GM23338 (cell line): ENCODE results near the gene TDRD7. TPM values are rescaled to one million over a fixed set of nuclear protein-coding genes. Genes with fewer than 3 reads are reported as not detected.

ENCODE experiments used
- ATAC-seq: fragments of 200-7000 bp; cut with Tn5 transposase; 3 replicates; pipeline ENCODE4 v1.9.1; 2020
- DNase-seq: peaks from one replicate; pipeline ENCODE4 v3.0.0-alpha.2; 2015; ENCODE audit warnings: low spot score
- H2AFZ ChIP-seq: fragments of 200-600 bp; sonication (generic); 2 replicates; pipeline ENCODE4 v1.8.0; 2016; ENCODE audit warnings: antibody characterized with exemption, mild to moderate bottlenecking, moderate library complexity
- H3F3A ChIP-seq: fragments of 200-600 bp; sonication (generic); replicated peaks from 2 replicates; pipeline ENCODE4 v1.8.0; 2017; ENCODE audit warnings: antibody characterized with exemption, mixed run types, low read depth
- H3K27ac ChIP-seq: fragments of 200-600 bp; sonication (generic); 2 replicates; pipeline ENCODE4 v1.6.1; 2016; ENCODE audit warnings: low read depth
- H3K27me3 ChIP-seq: fragments of 200-600 bp; sonication (generic); 2 replicates; pipeline ENCODE4 v1.8.0; 2016; ENCODE audit warnings: mild to moderate bottlenecking, mixed run types, moderate library complexity; ENCODE audit not compliant: insufficient read depth
- H3K36me3 ChIP-seq: fragments of 200-600 bp; sonication (generic); 2 replicates; pipeline ENCODE4 v1.8.0; 2016; ENCODE audit warnings: mild to moderate bottlenecking; ENCODE audit not compliant: insufficient read depth
- H3K4me1 ChIP-seq: fragments of 200-600 bp; sonication (generic); 2 replicates; pipeline ENCODE4 v1.8.0; 2016; ENCODE audit warnings: mild to moderate bottlenecking, moderate library complexity; ENCODE audit not compliant: insufficient read depth
- H3K4me2 ChIP-seq: fragments of 200-600 bp; sonication (generic); 2 replicates; pipeline ENCODE4 v1.7.1; 2017; ENCODE audit warnings: mixed run types
- H3K4me3 ChIP-seq: fragments of 200-600 bp; sonication (generic); 2 replicates; pipeline ENCODE4 v1.6.1; 2016; ENCODE audit warnings: mixed run types
- H3K79me2 ChIP-seq: fragments of 200-600 bp; sonication (generic); replicated peaks from 2 replicates; pipeline ENCODE4 v1.8.0; 2017; ENCODE audit warnings: mild to moderate bottlenecking; ENCODE audit not compliant: insufficient read depth
- H3K9me2 ChIP-seq: fragments of 200-600 bp; sonication (generic); 2 replicates; pipeline ENCODE4 v1.8.0; 2017; ENCODE audit not compliant: insufficient read depth
- H4K20me1 ChIP-seq: fragments of 200-600 bp; sonication (generic); replicated peaks from 2 replicates; pipeline ENCODE4 v1.8.0; 2017; ENCODE audit warnings: mild to moderate bottlenecking; ENCODE audit not compliant: insufficient read depth
- H3K27ac Mint-ChIP-seq: 2 replicates; pipeline ENCODE4 v1.8.0; 2020; ENCODE audit warnings: inconsistent platforms, mild to moderate bottlenecking, moderate library complexity, mixed read lengths
- H3K27me3 Mint-ChIP-seq: 3 replicates; pipeline ENCODE4 v1.8.0; 2022; ENCODE audit warnings: low read depth, mild to moderate bottlenecking, moderate library complexity, mixed read lengths, inconsistent platforms; ENCODE audit not compliant: insufficient read depth, poor library complexity
- H3K36me3 Mint-ChIP-seq: 3 replicates; pipeline ENCODE4 v1.8.0; 2021; ENCODE audit warnings: low read depth, mild to moderate bottlenecking, inconsistent platforms, moderate library complexity, mixed read lengths
- H3K4me1 Mint-ChIP-seq: 3 replicates; pipeline ENCODE4 v1.8.0; 2020; ENCODE audit warnings: mild to moderate bottlenecking, inconsistent platforms, mixed read lengths
- H3K4me3 Mint-ChIP-seq: 3 replicates; pipeline ENCODE4 v1.8.0; 2021; ENCODE audit warnings: moderate library complexity, mild to moderate bottlenecking, inconsistent platforms, mixed read lengths
- H3K9me3 Mint-ChIP-seq: 3 replicates; pipeline ENCODE4 v1.8.0; 2020; ENCODE audit warnings: moderate library complexity, mild to moderate bottlenecking, inconsistent platforms, mixed read lengths
- CREB1 ChIP-seq: fragments of 250-450 bp; sonication (Bioruptor Pico); IDR thresholded peaks from 2 replicates; pipeline ENCODE4 v1.5.0; 2020; ENCODE audit warnings: low read depth, mild to moderate bottlenecking, moderate library complexity
- CTCF ChIP-seq, 2 experiments: fragments of 200-600 bp in 1 of 2; sonication (generic) in 1 of 2; conservative IDR thresholded peaks; 2 replicates each; pipeline versions ENCODE4 v1.5.1 to v1.6.1; 2016 to 2017; ENCODE audit warnings: antibody characterized with exemption in 2 of 2, low read depth in 2 of 2, mild to moderate bottlenecking in 2 of 2, moderate library complexity in 1 of 2
- EZH2 ChIP-seq: fragments of 200-600 bp; sonication (generic); IDR thresholded peaks from one replicate; pipeline ENCODE4 v1.8.0; 2017; ENCODE audit warnings: antibody characterized with exemption, mild to moderate bottlenecking, low read depth; ENCODE audit not compliant: unreplicated experiment
- EZH2phosphoT487 ChIP-seq: fragments of 200-600 bp; sonication (generic); IDR thresholded peaks from one replicate; pipeline ENCODE4 v1.8.1; 2018; ENCODE audit warnings: antibody characterized with exemption; ENCODE audit not compliant: unreplicated experiment
- JUNB ChIP-seq: IDR thresholded peaks from one replicate; pipeline ENCODE4 v1.6.1; 2016; ENCODE audit warnings: antibody characterized with exemption; ENCODE audit not compliant: unreplicated experiment
- POLR2AphosphoS5 ChIP-seq: IDR thresholded peaks from 2 replicates; pipeline ENCODE4 v1.6.1; 2016; ENCODE audit warnings: antibody characterized with exemption, low read depth
- STAT1 ChIP-seq: IDR thresholded peaks from one replicate; pipeline ENCODE4 v1.6.1; 2016; ENCODE audit warnings: antibody characterized with exemption; ENCODE audit not compliant: unreplicated experiment
- ZNF114 ChIP-seq: fragments of 250-450 bp; sonication (Bioruptor Pico); IDR thresholded peaks from 2 replicates; pipeline ENCODE4 v1.5.0; 2020; ENCODE audit warnings: mild to moderate bottlenecking, moderate library complexity
- ZNF331 ChIP-seq: fragments of 250-450 bp; sonication (Bioruptor Pico); IDR thresholded peaks from 2 replicates; pipeline ENCODE4 v1.5.0; 2020; ENCODE audit warnings: low read depth, mild to moderate bottlenecking, moderate library complexity
- ZNF462 ChIP-seq: fragments of 250-450 bp; sonication (Bioruptor Pico); IDR thresholded peaks from 2 replicates; pipeline ENCODE4 v1.5.0; 2020; ENCODE audit warnings: mild to moderate bottlenecking, moderate library complexity
- polyA plus RNA-seq: library from polyadenylated mRNA; unstranded; fragments of >200 nt; fragmentation: Nextera tagmentation; extraction: Ambion mirVana; gene quantifications from 2 replicates; pipeline ENCODE4 v1.2.1, GENCODE V29; 2016
- total RNA-seq: library from RNA; depleted of rRNA; stranded (reverse); fragments of >200 nt; shearing (Covaris generic); gene quantifications from 2 replicates; pipeline ENCODE4 v1.2.3, GENCODE V29; 2014
- TF ChIP-seq, protein P1 (sequence below): IDR thresholded peaks from 2 replicates; pipeline ENCODE4 v1.6.1; 2016; ENCODE audit warnings: antibody characterized with exemption

TDRD7 gene
- total and polyA plus RNA-seq, 2 experiments from 2014 or later: 1.7 to 3.1 TPM

- no peak for TF ChIP-seq CTCF (conservative IDR thresholded peaks at IDR 0.05; ENCODE audit: low read depth in 2 of 2)
- no peak for TF ChIP-seq ZNF331 (CRISPR knock-in tag)
- no peak for TF ChIP-seq EZH2phosphoT487
- no peak for TF ChIP-seq STAT1
- TF ChIP-seq EZH2: no peak
- no peak for TF ChIP-seq CREB1 (CRISPR knock-in tag)
- TF ChIP-seq, protein P1, sequence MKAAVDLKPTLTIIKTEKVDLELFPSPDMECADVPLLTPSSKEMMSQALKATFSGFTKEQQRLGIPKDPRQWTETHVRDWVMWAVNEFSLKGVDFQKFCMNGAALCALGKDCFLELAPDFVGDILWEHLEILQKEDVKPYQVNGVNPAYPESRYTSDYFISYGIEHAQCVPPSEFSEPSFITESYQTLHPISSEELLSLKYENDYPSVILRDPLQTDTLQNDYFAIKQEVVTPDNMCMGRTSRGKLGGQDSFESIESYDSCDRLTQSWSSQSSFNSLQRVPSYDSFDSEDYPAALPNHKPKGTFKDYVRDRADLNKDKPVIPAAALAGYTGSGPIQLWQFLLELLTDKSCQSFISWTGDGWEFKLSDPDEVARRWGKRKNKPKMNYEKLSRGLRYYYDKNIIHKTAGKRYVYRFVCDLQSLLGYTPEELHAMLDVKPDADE: no peak
- no peak for TF ChIP-seq JUNB
- TF ChIP-seq POLR2AphosphoS5: no peak
- TF ChIP-seq ZNF114 (CRISPR knock-in tag): no peak
Measured at GRCh38 chr9:97427885-97428284, 16.0 kb downstream of the TDRD7 start (continued).

DNA sequence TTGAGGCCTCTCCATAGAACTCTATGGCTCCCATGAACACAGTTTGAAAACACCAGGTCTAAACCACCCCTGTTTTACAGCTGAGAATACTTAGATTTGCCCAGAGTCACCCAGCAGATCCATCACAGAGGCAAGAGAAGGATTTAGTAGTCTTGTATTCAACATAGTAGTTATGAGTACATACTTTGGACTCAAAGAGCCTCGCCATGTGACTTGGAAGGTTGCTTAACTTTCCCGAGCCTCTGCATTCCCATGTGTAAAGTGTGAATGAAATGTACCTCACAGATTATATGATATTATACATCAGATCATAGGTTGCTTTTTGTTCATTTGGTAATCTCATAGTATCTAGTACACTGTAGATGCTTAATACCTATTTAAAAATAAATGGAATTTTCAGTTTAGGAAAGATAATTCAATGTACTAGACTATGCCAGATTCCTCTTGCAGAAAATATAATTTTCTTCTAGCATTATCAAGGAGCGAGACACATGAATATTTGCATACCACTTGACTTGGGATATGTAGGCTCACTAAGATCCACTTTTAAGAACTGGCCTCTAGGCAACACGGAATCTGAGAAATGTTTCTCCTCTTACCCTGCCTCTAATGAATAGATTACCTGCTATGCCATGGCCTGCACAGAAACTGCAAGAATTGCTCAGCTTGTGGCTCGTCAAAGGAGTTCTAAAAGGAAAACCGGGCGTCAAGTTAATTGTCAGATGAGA lies 18.6 kb downstream of the TDRD7 start:
- no peak overlapping the region for H2AFZ ChIP-seq
- DNase-seq (no peak), ATAC-seq (no peak)
- no peaks in the 10 kb centered on the region for H3K9me2 ChIP-seq
- H3K27me3 Mint-ChIP-seq: peaks cover 2% of the 10 kb centered on the region
- H3K4me1 Mint-ChIP-seq: peaks cover 7% of the 10 kb centered on the region
- H3K4me2 ChIP-seq: no peak overlapping the region
- H3K4me1 ChIP-seq: 0 out of 2 replicates have a peak, but pooled peaks cover 7% of the 10 kb centered on the region
- no peak overlapping the region for H3K4me3 ChIP-seq
- no peak overlapping the region for H3K4me3 Mint-ChIP-seq
- no peaks in the 10 kb centered on the region for H3F3A ChIP-seq
- no peaks in the 10 kb centered on the region for H3K36me3 Mint-ChIP-seq
- H3K27me3 ChIP-seq: no peaks in the 10 kb centered on the region
- H4K20me1 ChIP-seq: no peaks in the 10 kb centered on the region
- H3K27ac Mint-ChIP-seq: no peak overlapping the region
- H3K27ac ChIP-seq: no peak overlapping the region
- no peaks in the 10 kb centered on the region for H3K36me3 ChIP-seq
- no peaks in the 10 kb centered on the region for H3K79me2 ChIP-seq
- no peaks in the 10 kb centered on the region for H3K9me3 Mint-ChIP-seq
- TF ChIP-seq ZNF462 (no peak), EZH2phosphoT487 (no peak)
- TF ChIP-seq, protein P1: no peak
